AG10803 (cell line): Measurements from ENCODE around the gene PPFIA3.
"Not testable (repeated sequence)": the region's sequence is repeated elsewhere in the genome, so short reads cannot be mapped to it uniquely, and the experiment has no call there.

ENCODE experiments used
- DNase-seq: peaks from one replicate; pipeline ENCODE4 v3.0.0; 2010; ENCODE audit warnings: low read depth
- H3K4me3 ChIP-seq: 2 replicates; pipeline ENCODE4 v1.5.1; 2011; ENCODE audit warnings: mild to moderate bottlenecking, low read length, control low read depth
- CTCF ChIP-seq: conservative IDR thresholded peaks from 2 replicates; pipeline ENCODE4 v1.5.1; 2011; ENCODE audit warnings: mild to moderate bottlenecking, low read length, control low read depth, inconsistent platforms

Gene PPFIA3

DNA sequence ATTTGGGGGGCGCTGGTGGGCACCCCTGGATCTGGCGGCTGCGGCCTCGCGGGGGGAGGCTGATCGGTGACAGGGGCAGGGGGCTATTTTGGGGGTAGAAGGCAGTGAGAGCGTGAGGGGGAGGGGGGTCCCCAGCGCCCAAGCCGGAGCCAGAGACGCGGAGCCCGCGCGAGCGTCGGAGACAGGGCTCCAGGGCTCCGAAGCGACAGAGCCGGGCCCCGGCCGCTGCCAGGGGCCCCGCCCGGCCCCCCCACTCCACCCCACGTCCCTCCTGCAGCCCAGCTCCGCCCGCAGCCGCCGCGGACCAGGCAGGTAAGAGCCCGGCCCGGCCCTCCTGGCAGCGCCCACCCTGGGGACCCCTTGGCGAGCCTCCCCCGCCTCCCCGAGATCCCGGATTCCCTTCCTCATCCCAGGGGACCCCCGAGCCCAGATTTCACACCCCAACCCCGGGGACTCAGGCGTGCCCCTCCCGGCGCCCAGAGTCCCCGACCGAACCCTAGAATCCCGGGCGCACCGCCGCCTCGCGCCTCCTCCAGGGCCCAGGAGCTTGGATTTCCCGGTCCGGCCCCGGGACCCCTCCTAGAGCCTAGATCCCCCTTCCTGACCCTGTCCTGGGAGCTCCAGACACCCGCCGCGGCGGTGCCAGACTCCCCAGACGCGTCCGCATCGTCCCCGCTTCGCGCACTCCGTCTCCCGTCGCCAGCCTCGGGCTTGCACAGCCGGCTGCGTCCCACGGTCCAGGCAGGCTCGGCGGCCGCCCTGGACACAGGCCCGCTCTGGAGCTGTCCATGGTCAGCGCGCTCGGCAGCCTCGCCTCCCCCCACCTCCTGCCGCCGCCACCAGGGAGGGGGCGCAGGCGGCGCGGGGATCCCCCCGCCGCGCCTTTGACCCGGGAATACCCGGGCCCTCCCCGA, at the start of gene PPFIA3:
Gene PPFIA3 (plus strand): TSS at position 134 of the 914 bp plus-strand sequence. CDS start 8,330 bp downstream, outside the sequence.
- DNase-seq: peak; percentile 53
- no peak for TF ChIP-seq CTCF
- H3K4me3 ChIP-seq: peak within 1 kb of the TSS; percentile 79

DNA sequence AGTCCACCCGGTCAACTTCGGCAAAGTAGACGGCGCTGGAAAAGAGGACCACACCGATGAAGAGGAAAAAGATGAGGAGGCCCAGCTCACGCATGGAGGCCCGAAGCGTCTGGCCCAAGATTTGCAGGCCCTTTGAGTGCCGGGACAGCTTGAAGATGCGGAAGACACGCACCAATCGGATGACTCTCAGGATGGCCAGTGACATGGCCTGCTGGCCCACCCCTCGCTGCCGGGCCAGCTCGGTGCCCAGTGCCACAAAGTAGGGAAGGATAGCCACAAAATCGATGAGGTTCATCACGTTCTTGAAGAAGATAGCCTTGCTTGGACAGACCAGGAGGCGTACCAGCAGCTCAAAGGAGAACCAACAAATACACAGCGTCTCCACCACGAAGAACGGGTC, 48.9 kb upstream of the PPFIA3 start:
- H3K4me3 ChIP-seq: no peak overlapping the region
- no peak for TF ChIP-seq CTCF
- no peak for DNase-seq

DNA sequence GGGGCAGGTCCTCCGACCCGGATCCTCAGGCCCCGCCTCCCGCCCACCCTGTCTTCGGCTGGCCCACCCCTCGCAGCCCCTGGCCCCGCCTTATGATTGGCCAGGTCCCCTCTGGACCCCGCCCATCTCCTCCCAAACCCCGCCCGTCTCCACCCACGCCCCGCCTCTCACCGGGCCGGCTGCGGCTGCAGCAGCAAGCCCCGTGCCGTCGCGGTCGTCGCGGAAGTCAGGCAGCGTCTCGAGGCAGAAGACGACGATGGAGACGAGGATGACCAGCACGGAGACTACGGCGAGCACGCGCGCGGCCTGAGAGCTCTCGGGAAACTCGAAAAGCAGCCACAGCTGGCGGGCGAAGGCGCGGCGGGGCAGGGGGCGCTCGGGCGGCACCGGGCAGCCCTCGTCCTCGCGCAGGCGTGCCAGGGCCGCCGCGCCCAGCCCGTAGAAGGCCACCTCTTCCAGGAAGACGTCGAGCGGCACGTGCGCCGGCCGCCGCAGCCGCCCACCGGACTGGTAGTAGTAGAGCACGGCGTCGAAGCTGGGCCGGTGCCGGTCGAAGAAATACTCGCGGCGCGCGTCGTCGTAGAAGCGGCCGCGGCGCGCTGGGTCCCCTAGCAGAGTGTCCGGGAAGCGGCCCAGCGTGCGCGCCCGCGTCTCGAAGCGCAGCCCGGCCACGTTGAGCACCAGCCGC, 47.3 kb upstream of the PPFIA3 start:
- DNase-seq: no peak
- no peak overlapping the region for H3K4me3 ChIP-seq
- TF ChIP-seq CTCF: no peak

- no peak for DNase-seq
- H3K4me3 ChIP-seq: no peak overlapping the region
- peak; percentile 42 for TF ChIP-seq CTCF
Measured at GRCh38 chr19:49073514-49074378, 45.6 kb upstream of the PPFIA3 start.

DNA sequence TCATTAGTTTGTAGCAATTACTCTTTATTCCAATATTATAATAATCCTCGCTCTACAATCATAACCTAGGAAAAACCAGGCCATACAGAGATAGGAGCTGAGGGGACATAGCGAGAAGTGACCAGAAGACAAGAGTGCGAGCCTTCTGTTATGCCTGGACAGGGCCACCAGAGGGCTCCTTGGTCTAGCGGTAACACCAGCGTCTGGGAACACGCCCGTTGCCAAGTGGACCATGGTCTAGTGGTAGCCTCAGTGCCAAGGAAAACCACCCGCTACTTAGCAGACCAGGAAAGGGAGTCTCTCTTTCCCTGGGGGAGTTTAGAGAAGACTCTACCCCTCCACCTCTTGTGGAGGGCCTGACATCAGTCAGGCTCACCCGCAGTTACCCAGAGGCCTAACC, 44.5 kb upstream of the PPFIA3 start:
- peak; percentile 60 for TF ChIP-seq CTCF
- peak; percentile 67 for DNase-seq
- not testable (repeated sequence) for H3K4me3 ChIP-seq

DNA sequence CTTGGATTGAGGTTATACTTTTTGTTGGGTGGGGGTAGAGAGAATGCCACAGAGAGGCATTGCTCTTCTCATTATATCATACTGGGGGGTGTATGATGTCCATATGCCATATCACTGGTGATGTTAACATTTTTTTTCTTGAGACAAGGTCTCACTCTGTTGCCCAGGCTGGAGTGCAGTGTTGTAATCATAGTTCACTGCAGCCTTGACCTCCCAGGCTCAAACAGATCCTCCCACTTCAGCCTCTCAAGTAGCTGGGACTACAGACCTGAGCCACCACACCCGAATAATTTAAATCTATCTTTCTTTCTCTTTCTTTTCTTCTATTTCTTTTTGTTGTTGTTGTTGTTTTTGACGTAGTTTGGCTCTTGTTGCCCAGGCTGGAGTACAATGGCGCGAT, 39.0 kb upstream of the PPFIA3 start:
- DNase-seq: no peak
- no peak for TF ChIP-seq CTCF
- H3K4me3 ChIP-seq: no peak overlapping the region
